ENCODE measurements around the gene SULT1C3. TPM values are rescaled to one million over a fixed set of nuclear protein-coding genes. Genes with fewer than 3 reads are reported as not detected.

SULT1C3 gene
- not detected for total RNA-seq
- long read RNA-seq = 0 reads

- DNase-seq = no peak
- no peak for ATAC-seq
- intact Hi-C loops (cut with micrococcal nuclease) = no loop called here
These were observed at the start of gene SULT1C3 for GRCh38 chr2:108239786-108240185. TSS of gene SULT1C3 (plus strand) at chr2:108239968. CDS start at chr2:108247195, 7,227 bp downstream.

DNA sequence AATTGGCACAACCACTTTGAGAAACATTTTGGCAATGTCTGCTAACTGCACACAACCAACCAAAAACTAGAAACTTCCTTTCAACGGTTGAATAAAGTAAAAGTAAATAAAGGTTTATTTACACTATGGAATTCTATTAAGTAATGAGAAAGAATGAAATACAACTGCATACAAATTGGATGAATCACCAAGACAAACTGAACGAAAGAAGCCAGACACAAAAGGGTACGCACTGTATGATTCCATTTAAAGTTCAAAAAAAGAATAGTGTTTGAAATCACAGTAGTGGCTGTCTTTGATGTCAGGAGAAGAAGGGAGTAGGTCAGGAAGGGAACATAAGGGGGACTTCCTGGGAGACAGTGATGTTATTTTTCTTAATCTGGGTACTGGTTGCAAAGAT is 46.5 kb upstream of the SULT1C3 start:
- intact Hi-C loops (cut with micrococcal nuclease) = no loop called here

GRCh38 chr2:108194409-108195132 is 45.2 kb upstream of the SULT1C3 start:
- intact Hi-C loops (cut with micrococcal nuclease) = no loop called here
- ATAC-seq (no peak), DNase-seq (no peak)

More for the DNA sequence above, 46.5 kb upstream of the SULT1C3 start:
- ATAC-seq (no peak), DNase-seq (no peak)

- ATAC-seq (no peak), DNase-seq (no peak)
- intact Hi-C loops (cut with micrococcal nuclease) = no loop called here
These were observed 44.7 kb upstream of the SULT1C3 start for GRCh38 chr2:108195133-108195439.

DNA sequence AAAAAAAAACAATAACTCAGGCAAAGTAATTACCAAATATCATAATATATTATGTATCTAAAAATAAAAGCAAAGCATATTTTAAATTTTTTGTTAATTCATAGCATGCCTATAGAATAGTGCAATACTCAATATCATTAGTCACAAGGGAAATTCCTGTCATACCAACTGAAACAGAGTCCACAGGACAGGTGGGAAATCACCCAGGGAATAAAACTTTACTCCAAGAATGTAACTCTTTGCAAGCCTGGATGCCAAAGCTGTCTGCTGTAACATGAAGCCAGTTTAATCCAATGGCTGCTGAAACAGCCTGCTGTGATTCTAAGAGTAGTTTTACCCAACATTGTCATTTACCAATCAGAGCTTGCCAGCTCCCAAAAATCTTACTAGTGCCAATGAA is 40.0 kb upstream of the SULT1C3 start:
- intact Hi-C loops (cut with micrococcal nuclease) = no loop called here
- ATAC-seq (no peak), DNase-seq (no peak)

- no peak for ATAC-seq
- DNase-seq = no peak
These were observed 39.2 kb upstream of the SULT1C3 start for GRCh38 chr2:108200569-108200968.

DNA sequence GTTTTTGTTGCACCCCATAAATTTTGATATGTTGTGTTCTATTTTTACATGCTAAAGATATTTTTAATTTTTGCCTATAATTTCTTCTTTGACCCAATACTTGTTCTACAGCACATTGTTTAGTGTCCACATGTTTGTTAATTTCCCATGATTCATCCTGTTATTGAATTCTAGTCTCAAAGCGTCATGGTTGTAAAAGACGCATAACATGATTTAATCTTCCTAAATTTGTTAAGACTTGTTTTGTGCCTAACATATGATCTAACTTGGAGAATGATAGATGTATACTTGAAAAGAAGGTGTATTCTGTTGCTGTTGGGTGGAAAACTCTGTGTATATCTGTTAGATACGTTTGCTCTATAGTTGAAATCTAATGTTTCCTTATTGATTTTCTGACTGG is 27.1 kb upstream of the SULT1C3 start:
- intact Hi-C loops (cut with micrococcal nuclease) = no loop called here
- DNase-seq (no peak), ATAC-seq (no peak)

More at GRCh38 chr2:108200569-108200968, 39.2 kb upstream of the SULT1C3 start:
- intact Hi-C loops (cut with micrococcal nuclease) = no loop called here

- no peak for DNase-seq
- ATAC-seq = peak; percentile 17
- intact Hi-C loops (cut with micrococcal nuclease) = no loop called here
These were observed 24.0 kb upstream of the SULT1C3 start for GRCh38 chr2:108215794-108216211.

DNA sequence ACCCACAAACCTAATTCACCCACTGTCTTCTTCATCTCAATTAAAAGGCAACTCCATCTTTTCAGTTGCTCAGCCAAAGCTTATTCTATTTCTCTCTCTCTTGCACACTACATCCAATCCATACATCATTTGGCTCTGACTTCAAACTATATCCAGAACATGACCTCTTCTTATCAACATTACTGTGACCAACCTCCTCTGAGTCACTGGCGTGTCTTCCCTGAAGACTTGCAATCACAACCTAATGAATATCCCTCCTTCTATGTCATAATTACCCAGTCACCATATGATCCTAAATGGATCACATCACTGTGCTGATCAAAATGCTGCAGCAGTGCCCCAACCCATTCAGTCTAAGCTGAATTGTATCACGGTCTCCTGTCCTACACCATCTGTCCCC is 22.6 kb upstream of the SULT1C3 start:
- no peak for ATAC-seq
- DNase-seq = no peak
- intact Hi-C loops (cut with micrococcal nuclease) = no loop called here

DNA sequence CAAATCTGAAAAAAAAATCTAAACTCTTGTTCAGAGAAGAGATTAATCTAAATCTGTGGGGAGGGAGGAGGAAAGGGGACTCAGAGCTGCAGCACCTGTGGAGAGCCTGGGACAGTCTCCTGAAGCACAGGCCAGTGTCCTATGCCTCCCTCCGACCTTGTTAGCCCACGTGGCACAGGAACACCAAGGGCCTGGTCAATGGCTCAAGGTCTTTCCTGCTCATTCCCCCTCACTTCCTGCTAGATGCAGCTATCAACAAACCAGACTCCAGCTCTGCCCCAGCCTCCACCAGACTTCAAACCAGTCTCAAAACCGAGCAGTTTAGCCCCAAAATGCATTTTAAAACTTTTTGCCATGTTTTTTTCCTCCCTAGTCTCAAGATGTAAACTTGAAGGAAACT is 20.1 kb upstream of the SULT1C3 start:
- DNase-seq = no peak
- ATAC-seq = no peak
- intact Hi-C loops (cut with micrococcal nuclease) = no loop called here

DNA sequence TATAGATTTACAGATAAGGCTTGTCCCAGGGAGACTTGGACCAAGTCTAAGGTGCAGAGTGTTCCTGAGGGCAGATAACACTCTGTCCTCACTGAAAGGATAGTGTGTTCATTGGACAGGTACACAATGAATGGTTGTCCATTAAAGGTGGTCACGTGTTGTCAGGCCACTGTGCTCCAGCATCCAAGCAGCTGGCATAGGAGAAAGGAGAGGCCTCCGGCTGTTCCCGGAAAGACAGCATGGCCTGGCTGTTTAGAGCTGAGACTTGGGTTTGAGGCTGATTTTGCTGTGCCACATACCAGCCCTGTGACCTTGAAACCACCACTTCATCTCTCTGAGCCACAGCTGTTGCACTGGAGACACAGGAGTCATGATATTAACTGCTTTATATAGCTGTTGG is 19.6 kb upstream of the SULT1C3 start:
- intact Hi-C loops (cut with micrococcal nuclease) = no loop called here
- no peak for DNase-seq
- peak; percentile 31 for ATAC-seq

- intact Hi-C loops (cut with micrococcal nuclease) = no loop called here
- peak; percentile 96 for ATAC-seq
- peak; percentile 68 for DNase-seq
These were observed 18.7 kb upstream of the SULT1C3 start for GRCh38 chr2:108220942-108221541.

- DNase-seq (no peak), ATAC-seq (no peak)
- intact Hi-C loops (cut with micrococcal nuclease) = no loop called here
These were observed 17.5 kb upstream of the SULT1C3 start for GRCh38 chr2:108222261-108222660.

DNA sequence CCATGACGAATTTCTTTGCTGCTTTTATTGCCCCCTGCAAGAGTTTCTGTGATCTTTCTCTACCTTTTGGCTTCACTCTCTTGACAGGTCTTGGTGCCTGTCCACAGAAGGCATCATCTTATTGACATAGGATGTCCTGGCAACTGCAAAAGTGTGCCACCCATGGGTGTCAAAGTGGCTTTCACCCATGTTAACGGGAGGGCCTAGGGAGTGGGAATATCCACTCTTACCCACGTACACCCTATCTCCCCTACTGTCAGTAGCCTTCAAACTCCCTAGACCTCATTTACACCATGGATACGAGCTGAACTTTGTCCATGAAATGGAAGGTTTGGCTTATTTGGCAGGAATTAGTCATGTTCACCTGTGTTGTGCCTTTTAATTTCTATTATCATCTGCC is 16.2 kb upstream of the SULT1C3 start:
- DNase-seq = no peak
- intact Hi-C loops (cut with micrococcal nuclease) = no loop called here
- no peak for ATAC-seq

GRCh38 chr2:108224022-108224421 is 15.7 kb upstream of the SULT1C3 start:
- ATAC-seq = no peak
- intact Hi-C loops (cut with micrococcal nuclease) = no loop called here
- DNase-seq = no peak

- DNase-seq (no peak), ATAC-seq (no peak)
- intact Hi-C loops (cut with micrococcal nuclease) = no loop called here
These were observed 13.2 kb upstream of the SULT1C3 start for GRCh38 chr2:108226564-108226963.

DNA sequence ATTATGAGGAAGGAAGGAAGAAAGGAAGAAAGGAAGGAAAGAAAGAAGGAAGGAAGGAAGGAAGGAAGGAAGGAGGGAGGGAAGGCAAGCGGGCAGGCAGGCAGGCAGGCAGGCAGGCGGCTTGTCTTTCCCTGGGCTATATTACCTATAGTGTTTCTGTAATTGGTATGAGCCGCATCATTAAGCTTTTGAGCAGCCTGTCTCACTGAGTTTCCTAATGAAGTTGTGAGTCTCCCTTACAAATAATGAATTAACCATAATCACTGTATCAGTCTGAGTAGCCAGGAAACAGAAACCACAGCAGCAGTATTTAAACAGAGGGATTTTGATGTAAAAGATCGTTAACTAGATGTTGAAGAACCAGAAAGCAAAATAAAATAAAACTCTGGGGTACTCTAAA is 11.8 kb upstream of the SULT1C3 start:
- ATAC-seq = no peak
- DNase-seq = no peak
- intact Hi-C loops (cut with micrococcal nuclease) = no loop called here

GRCh38 chr2:108228537-108228936 is 11.2 kb upstream of the SULT1C3 start:
- ATAC-seq (no peak), DNase-seq (no peak)
- intact Hi-C loops (cut with micrococcal nuclease) = no loop called here

DNA sequence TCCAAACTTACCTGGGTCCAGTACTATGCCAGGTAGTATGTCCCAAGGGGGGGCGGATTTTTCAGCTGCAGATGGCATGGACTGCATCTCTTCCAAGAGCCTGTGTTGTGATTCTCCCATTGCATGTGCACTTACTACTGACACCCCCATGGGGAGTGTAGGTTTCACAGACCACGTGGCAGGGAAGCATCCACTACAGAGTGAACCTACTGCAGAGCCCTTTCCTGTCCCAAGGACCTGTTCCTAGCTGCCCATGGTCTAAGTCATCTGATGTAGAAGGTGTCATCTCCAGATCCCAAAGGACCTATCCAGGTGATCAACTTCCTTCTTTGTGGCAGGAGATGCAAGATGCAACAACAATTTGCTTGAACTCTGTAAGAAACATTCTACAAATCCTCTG is 9.9 kb upstream of the SULT1C3 start:
- intact Hi-C loops (cut with micrococcal nuclease) = no loop called here
- no peak for DNase-seq
- no peak for ATAC-seq

DNA sequence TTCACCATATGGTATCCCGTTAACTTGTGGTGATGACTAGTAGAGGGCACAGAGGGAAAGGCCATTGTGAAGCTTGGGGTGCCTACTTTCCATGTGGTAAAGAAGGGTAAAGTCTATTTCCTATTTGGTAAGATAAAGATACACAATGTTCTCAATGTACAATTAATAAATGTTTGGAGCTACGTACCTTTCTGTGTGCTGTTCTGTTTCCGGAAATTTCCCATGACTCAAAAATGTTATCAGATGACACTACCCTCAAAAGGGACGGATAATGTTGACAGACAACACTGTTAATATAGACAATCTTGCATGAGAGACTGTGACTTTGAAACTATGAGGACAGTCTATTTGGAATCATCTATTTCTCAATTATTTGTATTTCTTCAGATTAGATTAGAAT is 4.2 kb upstream of the SULT1C3 start:
- intact Hi-C loops (cut with micrococcal nuclease) = no loop called here
- ATAC-seq = no peak
- DNase-seq = no peak

GRCh38 chr2:108236676-108237335 is 3.0 kb upstream of the SULT1C3 start:
- intact Hi-C loops (cut with micrococcal nuclease) = no loop called here
- ATAC-seq (no peak), DNase-seq (no peak)

All from left ventricle myocardium superior (tissue), 1 donor.